ENCODE measurements around the gene RAET1E.
"Not testable (repeated sequence)": the region's sequence is repeated elsewhere in the genome, so short reads cannot be mapped to it uniquely, and the experiment has no call there.

RAET1E gene

DNA sequence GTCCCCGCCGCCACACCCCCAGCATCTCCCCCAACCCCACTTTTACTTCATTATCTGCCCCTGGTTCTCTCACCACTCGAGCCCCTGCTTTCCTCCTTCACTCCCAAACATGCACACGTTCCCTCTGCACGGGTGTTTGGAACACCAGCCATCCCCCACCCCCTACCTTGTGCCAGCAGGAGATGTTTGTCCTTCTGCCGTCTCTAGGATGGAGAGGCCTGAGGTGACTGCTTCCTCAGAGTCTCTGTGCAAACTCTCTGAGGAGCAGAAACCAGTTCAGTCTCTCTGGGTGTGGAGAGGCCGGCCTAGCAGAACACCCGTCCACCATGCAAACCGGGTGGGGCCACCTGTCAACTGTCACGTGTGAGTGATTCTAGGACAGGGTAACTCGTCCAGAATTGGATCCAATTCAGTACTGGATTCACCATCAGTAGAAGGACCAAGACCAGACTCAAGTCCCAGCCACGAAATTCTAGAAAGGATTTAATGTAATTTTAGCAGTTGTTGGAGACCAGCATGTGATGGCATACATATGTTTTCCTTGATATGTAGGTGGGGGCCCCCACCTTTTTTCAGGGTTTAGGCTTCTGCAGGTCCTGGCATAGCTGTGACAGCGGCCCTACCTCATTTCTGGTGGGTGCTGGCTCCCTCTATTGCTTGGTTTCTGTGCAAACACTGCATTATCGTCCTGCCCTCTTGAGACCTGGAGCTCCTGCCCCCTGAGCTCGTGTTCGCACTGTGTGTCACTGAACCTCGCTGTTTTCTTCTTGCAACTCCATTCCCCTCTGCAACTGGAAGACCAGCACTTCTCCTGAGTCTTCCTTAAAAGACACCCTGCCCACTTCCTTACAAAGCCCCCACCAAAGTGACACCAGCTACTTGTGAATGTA is at the start of gene RAET1E:
Gene RAET1E, minus strand, starts transcription at position 259 of the 890 bp plus-strand sequence. CDS start 7,212 bp downstream, outside the sequence.
- DNase-seq (ENCODE audit: low spot score) = no peak

DNA sequence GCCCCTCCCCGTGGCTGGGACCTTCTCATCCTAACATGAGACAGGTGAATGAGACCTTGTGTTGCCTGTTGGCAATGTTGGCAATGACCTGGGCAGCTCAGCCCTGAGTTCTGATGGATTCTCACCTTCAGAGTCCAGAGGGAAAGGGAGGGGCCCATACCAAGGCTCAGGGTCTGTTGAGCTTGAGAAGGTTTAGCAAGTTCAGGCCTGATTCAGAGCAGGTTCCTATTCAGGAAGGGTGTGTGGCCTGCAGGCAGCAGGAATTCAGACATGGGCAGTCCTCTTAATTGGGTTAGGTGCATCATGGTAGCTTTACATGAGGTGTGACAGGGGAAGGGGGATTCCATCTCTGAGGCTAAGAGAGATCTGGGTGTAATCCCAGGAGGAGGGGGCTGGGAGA is 49.6 kb upstream of the RAET1E start:
- not testable (repeated sequence) for DNase-seq (ENCODE audit: low spot score)

DNA sequence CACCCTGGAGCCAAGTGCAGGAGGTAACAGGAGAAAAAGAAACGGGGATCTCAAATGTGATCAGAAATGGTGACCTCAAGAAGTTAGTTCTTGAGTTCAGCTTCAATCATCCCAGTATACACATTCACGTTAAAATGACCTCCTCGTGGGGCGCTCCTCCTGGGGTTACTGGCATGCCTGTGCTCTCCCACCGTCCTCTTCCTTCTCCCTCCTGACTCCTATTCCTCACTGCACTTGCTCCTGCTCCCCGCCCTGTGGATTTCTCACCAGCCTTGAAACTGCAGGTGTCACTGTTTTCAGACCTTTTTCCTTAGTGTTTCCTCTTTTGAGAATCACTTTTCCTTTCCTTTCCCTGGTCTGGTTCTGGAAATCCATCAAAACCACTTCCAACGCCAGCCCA is 48.7 kb upstream of the RAET1E start:
- not testable (repeated sequence) for DNase-seq (ENCODE audit: low spot score)

DNA sequence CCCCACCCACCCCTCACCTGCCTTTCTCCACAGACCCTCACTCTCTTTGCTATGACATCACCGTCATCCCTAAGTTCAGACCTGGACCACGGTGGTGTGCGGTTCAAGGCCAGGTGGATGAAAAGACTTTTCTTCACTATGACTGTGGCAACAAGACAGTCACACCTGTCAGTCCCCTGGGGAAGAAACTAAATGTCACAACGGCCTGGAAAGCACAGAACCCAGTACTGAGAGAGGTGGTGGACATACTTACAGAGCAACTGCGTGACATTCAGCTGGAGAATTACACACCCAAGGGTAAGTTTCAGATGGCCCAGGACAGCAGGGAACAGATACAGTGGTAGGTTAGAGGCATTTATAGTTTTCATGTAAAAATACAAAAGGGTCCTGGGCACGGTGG is 47.4 kb upstream of the RAET1E start:
- DNase-seq (ENCODE audit: low spot score) = not testable (repeated sequence)

- DNase-seq (ENCODE audit: low spot score) = not testable (repeated sequence)
Observed at GRCh38 chr6:149943321-149943720, 45.4 kb upstream of the RAET1E start.

DNA sequence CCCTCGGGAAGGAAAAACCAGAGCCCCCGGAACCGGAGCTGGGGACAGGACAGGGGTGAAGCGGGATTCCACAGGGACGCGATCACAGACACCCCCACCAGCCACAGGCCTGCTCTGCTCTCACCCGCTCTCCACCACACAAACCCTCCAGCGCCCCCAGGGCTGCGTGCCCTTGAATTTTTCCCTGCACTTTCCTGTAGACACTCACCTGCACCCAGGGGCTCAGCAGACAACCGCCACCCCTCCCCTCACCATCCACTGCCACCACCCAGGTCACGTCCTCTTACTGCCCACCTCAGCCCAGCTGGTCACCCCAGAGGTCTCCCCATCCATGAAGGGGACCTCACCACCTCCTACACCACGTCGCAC is 44.5 kb upstream of the RAET1E start:
- no peak for DNase-seq (ENCODE audit: low spot score)

- peak; percentile 89 for DNase-seq (ENCODE audit: low spot score)
Observed at GRCh38 chr6:149941583-149942460, 43.9 kb upstream of the RAET1E start, which contains the start of gene ULBP2. ULBP2 (plus strand) TSS chr6:149942014; CDS start chr6:149942073, 59 bp downstream.

GRCh38 chr6:149940672-149940982 is 42.7 kb upstream of the RAET1E start:
- no peak for DNase-seq (ENCODE audit: low spot score)

DNA sequence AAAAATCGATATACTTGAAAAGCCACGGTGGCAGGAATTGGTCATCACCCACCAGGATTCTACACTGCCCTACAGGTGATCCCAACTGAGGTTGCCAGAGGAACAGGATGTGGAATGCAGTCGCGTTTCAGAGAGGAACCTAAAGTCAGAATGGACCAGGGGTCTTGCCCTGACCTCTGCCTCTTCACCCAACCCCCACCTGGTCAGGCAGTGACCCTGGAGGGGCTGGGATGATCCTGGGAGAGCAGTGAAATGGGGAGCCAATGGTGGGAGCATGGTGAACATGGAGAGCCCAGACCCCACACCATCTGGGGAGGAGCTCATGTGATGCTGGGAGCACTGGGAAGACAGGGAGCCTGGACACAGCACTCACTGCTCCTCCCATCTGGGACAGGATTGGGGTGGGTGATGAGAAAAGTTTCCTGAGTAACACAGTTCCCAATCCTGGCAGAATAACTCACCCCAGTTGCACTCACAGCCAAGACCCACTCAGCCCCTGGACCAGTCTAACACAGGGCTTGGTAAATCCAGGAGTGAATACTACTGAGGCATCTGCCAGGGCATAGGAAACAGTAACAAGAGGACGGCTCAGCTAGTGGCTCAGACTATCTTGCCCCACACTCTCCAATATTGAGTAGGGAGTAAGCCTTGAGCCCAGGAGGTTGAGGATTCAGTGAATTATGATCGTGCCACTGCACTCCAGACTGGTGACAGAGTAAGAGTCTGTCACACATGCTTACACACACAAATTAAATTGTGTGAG is 42.2 kb upstream of the RAET1E start:
- no peak for DNase-seq (ENCODE audit: low spot score)

DNA sequence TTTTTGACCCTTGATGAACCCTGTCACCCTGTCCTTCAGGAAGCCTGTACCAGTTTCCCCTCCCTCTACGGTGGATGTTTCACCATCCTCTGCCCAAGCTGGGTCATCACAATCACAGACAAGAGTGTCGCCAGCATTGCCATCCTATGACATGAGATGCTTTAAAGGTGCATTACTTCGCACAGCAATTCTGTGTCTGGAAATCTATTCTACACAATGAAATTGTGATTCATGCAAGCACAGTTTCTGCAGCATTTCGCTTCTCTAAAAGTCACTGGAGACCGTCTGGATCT is 41.4 kb upstream of the RAET1E start:
- no peak for DNase-seq (ENCODE audit: low spot score)

GRCh38 chr6:149938571-149939355 is 40.9 kb upstream of the RAET1E start:
- no peak for DNase-seq (ENCODE audit: low spot score)

DNA sequence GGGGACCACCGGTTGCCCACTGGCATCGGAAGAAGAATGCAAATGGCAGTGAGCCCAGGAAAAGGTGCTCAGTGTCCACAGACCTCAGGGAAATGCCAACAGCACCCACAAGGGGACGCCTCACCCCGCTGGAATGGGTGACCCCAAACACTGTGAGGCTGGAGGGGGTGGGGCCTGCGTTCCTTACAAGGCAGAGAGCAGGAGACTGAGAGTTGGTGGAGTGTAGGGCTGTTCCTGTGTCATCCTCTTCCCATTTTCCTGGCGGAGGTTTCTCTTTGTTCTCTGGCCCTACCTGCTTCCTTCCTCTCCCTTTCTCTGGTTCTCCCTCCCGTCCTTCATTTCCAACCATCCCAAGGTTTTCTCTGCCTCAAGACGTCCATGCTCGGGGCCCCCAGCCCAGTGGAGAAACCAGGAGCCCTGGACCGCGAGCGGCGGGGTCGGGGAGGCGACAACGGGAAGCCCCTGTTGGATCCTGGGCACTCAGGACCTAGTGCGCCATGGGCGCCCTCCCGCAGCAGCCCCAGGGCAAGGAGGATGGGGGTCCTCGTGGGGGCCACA is 40.2 kb upstream of the RAET1E start:
- DNase-seq (ENCODE audit: low spot score) = not testable (repeated sequence)

DNA sequence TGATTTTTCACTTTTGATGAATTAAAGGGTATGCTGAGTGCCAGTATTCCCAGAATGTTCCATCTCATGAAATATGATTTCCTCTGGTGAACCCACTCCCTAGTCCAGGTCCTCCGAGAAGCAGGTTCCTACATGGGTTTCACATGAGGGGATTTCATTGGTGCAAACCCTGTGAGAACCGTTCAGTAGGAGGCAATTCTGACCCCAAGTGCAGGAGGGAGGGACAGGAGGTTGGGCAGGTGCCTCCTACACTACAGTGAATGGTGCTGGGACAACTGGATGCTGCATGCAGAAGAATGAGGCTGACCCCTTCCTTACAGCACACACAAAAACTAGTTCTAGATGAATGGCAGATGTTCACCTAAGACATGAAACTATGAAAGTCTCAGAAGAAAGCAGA is 38.8 kb upstream of the RAET1E start:
- DNase-seq (ENCODE audit: low spot score) = no peak

DNA sequence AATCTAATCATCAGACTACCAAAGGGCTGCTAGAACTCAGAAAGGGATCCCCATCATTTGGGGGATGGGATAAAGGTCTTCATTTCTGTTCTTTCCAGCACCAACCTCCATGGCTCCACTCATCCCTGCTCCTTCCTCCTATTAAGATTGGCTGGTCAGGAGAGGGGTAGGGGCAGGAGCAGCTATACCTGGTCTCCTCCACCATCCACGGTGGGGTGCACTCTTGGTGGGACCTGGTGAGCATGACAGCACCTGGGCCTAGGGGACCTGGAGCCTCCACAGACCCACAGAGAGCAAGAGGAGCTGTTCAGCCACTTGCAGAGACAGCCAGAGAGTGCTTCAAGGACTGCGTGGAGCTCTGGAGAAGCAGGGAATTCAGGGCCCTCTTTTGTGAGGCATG is 37.8 kb upstream of the RAET1E start:
- no peak for DNase-seq (ENCODE audit: low spot score)

GRCh38 chr6:149935246-149935645 is 37.3 kb upstream of the RAET1E start:
- no peak for DNase-seq (ENCODE audit: low spot score)

DNA sequence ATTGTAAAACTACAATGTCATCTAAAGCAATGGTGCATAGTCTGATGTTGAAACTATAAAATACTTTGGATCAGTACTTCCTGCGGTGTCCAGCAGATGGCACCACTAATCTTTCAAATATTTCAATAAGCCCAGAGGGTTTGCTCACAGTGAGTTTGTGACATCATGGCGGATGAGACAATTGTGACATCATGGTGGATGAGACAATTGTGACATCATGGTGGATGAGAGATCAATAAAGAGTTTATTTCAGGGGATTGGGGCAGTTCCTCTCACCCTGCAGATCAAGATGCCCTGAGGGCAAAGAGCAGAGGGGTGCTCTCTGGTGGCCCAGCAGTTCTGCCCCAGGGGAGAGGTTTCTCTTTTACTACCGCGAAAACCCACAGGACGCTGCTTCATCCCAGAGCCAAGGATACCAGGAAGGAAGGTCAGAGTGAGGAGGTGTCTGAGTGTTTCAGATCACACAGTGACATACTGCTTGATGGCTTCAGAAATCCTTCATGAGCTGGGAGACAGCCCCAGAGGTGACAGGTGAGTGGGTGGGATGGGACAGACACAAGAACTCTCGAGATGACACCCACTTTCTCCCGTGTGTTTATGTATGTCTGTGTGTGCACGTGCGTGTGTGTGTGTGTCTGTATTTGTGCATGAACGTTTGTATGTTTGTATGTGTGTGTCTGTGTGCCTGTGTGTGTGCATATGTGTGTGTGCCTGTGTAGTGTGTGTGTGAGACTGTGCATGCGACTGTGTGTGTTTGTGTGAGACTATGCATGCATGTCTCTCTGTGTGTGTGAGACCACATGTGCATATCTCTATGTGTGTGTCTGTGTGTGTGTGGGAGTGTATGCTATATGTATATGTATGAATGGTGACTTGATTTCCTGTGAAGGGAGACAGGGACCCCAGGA is 36.6 kb upstream of the RAET1E start:
- no peak for DNase-seq (ENCODE audit: low spot score)

- DNase-seq (ENCODE audit: low spot score) = no peak
Observed at GRCh38 chr6:149933461-149933860, 35.5 kb upstream of the RAET1E start.

GRCh38 chr6:149933036-149933435 is 35.1 kb upstream of the RAET1E start:
- DNase-seq (ENCODE audit: low spot score) = no peak

DNA sequence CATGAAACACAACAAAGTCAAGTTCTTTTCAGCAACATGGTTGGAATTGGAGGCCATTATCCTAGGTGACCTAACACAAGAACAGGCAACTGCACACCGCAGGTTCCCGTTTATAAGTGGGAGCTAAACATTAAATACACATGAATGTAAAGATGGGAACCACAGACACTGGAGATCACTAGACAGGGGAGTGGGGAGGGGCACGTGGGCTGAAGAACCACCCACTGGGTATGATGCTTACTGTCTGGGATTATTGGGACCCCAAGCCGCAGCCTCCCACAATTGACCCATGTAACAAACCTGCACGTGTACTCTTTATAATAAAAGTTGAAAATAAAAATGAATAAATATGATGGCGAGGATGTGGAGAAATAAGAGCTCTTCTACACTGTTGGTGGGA is 33.6 kb upstream of the RAET1E start:
- no peak for DNase-seq (ENCODE audit: low spot score)

GRCh38 chr6:149929422-149929821 is 31.5 kb upstream of the RAET1E start:
- DNase-seq (ENCODE audit: low spot score) = no peak
